Cortex of kidney (tissue), 1 donor: ENCODE data around the gene CPLX3.

Experiments used
- DNase-seq: peaks from one replicate; lab custom pipeline; 2025; lab: John Stamatoyannopoulos, UW

CPLX3 gene

DNA sequence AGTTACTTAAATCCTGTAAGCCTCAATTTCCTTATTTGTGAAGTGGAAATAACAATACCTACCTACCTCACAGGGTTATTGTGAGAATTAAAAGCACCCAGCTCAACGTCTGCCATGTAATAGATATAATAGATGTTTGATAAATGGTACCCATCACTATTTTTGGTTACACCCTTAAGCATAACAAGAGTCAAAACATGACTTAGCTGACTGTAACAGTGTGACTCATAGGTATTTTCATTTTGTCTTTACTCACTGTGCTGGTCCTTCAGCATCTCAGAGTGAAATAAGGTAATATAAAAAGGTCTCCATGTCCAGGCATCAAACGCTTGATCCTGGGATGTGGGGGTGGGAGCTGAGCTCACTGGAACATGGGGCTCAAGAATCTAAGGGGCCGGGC is 3.1 kb downstream of the CPLX3 start:
- DNase-seq = no peak

DNA sequence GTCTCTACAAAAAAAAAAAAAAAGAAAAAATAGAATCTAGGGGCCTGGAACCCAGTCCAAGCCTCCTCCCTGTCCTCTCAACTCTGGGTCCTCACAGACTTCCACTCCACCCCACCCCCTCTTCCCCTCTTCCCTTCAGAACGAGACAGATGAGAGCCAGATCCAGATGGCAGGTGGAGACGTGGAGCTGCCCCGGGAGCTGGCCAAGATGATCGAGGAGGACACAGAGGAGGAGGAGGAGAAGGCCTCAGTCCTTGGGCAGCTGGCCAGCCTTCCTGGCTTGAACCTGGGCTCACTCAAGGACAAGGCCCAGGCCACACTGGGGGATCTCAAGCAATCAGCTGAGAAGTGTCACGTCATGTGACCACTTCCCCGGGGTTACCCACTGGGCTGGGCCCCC is 3.6 kb downstream of the CPLX3 start:
- no peak for DNase-seq

DNA sequence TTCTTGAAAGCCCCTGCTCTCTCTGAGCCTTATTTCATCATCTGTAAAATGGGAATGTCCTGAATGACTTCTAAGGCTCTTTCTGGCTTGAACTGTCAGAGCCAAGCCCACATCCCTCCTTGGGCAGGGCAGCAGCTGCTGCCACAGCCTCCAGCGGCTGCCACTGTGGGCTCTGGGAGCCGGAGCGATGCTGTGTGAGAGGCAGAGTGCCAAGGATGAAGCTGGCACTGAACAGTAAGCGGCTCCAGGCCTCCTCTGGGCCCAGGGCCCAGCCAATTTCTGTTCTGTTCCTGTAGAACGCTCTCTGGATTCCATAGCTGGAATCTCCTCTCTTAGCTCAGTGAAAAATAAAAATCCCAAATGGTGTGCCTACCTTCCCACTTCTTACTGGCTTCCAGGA is 4.4 kb downstream of the CPLX3 start:
- no peak for DNase-seq

DNA sequence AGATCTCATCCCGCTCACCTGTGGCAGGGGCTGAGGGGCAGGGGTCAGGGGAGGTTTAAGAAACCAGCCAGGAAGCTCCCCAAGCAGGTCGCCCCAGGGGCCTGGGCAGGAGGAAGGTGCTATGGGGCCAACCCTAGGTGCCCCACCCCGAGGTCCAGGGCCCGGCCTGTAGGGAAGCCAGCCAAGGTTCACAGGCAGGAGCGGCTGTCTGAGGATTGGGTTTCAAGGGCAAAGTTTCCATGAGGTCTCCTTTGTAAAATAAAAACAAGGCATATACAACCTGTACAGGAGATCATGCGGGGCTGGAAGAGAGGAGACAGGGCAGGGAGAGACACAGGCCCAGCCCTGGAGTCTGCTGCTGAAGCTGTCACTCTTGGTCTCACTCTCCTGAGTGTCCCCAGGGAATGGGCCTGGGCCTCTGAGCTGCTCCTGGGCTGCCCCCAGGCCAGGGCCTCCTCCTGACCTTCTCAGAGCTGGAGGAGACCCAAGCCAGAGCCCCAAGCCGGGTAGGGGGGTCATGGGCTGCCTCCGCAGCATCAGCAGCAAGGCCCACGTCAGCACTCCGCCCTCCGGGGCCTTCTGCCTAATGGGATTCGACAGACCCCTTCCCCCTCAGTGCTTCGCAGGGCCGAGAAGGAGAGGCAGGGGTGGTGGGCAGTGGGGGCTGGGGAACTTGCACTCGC is 5.5 kb downstream of the CPLX3 start:
- no peak for DNase-seq

DNA sequence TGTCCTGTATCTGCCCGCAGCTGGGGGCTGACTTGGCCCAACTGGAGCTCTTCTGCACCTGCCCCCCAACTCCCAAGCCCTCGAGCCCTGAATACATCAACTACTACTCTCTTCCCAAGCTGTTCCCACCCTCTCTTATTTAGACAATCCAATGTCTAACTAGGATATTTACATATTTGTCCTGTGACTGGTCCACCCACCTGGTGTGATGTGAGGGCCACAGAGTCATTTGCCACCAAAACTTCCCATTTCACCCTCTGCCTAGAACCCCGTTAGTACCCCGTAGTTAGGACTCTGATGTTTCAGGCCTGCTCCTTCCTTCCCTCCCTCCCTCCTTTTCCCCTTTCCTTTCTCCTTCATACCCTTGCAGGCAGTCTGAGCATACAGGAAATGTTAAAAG is 6.4 kb downstream of the CPLX3 start:
- DNase-seq = no peak

DNA sequence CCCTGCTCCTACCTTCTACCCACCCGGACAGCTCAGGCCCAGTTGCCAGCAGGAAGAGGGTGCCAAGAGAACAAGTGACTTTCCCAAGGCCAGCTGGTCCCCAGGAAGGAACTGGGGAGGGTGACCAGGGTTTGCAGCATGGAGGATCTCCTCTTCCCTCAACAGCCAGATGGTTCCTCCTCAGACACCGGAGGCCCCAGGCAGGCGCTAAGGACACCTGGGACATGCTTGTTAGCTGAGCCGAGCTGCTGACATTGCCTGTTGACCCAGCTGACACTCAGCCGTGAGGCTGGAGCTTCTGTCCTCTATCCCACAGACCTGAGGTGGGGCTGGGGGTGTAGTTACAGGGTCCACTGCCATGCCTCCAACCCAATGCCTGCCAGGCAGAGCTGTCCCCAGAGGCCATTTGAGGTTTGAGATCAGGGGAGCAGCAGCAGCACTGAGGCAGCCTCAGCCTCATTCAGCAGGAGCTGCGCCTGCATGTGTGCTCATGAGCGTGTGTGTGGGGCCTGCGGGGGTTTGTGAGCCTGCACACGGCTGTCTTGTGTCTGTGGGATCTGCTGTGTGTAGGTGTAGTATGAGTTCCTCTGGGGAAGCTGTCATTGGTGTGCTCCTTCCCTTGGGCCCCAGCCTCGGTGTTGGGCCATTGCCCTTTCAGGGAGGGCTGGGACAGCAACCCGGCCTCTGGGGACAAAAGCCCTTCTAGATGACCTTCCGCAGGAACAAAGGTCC is 7.1 kb downstream of the CPLX3 start:
- DNase-seq = no peak

DNA sequence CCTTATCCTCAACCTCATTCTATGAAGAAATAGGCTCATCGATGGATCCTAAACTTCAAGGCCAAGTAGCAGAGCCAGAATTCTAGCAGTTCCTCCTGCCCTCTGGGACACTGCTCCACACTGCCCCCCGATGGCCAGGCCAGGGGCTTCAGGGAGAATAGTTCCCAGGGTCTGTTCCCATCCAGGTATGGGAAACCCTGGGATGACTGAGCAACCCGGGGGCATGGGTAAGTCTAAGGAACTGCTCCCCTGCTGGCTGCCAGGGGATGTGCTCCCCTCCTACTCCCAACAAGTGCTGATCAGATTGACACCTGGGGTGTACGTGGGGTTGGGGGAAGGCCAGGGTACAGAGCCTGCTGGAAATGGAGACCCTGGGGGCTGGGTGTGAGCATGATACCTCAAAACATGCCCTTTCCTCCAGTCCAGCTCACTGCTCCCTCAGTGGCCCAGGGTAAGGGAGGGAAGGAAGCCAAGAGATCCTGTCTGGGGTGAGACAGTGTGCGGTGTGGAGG is 8.9 kb downstream of the CPLX3 start:
- no peak for DNase-seq

DNA sequence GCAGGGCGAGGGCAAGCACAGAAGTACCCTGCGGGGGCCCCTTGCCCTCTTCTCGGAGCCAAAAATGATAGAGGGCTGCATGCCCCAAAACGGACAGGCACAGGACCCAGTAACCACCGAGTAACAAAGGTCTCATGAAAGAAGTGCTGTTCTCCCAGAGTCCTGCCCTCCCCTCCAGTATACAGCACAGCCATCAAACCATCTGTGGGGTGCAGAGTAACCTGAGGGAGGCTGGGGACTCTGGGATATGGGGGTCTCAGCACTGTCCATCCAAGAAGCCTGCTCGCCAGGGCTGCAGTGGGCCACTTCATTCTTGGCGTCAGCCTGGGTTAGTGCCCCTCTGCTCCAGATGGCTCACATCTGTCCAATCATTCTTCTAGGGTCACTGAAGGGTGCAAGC is 10.4 kb downstream of the CPLX3 start:
- DNase-seq = no peak

DNA sequence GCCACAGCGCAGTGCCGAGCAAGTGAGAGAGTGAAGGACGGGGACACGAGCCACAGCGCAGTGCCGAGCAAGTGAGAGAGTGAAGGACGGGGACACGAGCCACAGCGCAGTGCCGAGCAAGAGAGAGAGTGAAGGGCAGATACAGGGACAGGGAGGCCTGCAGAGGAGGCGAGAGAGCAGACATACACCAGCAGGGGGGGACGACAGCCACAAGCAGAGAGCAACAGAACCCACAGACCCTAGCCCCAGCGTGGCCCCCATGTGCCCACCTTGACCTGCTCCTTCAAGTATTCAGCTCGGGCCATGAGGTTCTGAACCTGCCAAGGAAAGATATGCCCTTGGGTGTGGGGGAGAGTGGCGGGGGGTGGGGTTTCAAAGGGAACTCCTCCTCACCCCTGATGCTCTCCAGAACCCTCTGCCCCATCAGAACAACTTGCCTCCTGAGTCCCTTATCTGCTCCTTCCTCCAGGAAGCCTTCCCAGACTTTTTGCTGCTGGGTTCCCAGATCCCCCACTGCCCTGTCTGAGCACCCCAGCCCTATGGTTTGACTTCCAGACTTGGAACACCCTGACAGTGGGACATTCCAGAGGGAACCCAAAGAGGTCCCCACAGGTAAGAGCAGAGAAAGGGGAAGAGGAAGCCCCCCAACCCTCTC is 11.2 kb downstream of the CPLX3 start:
- no peak for DNase-seq

DNA sequence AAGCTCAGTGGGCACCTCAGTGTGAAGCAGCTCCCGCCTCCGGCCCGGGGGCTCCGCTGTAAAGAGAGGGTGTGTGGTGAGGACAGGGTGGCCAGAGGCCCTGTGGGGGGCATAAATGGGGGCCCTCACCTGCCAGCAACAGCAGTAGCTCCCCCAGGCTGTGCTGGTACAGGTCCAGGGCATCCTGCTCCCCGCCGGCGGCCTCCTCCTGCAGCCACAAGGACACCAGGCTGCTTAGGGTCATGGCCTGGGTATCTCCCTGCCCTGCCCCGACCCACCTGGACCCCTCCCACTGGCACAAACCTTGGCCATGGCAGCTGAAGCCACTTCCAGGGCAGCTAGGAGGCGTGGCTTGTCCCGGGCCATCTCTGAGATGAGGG is 11.7 kb downstream of the CPLX3 start:
- no peak for DNase-seq

DNA sequence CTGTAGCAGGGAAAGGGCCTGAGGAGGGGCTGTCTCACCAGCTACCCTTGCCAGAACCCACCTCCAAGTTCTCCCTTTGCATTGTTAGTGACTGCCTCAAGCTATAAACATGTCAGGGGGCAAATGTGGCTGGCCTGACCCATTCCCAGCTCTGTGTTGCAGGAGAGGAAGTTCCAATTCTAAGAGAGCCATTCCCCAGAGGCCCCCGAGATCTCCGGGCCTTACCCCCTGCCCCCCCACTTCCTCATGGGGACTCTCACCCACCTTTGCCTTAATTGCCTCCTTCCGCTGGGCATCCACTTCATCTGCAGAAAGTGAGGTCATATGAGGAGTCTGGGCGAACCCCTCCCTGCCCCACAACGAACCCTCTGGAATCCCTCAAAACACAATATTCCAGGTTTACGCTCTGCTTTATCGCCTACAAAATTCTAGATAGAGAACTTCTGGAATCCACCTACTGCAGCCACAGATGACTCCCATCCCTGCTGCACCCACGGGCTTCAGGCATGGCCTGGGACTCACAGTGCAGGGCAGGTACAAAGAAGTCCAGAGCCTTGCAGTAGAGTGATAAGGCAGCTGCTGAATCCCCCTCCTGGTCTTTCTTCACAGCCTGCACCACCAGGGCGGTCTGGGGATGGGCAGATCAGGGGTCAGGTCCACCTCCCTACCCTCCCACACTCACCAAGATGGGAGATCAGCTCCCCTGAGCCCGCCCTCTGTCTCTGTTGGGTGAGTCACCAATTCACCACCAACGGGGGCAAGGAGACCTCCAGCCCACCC is 12.5 kb downstream of the CPLX3 start:
- no peak for DNase-seq

DNA sequence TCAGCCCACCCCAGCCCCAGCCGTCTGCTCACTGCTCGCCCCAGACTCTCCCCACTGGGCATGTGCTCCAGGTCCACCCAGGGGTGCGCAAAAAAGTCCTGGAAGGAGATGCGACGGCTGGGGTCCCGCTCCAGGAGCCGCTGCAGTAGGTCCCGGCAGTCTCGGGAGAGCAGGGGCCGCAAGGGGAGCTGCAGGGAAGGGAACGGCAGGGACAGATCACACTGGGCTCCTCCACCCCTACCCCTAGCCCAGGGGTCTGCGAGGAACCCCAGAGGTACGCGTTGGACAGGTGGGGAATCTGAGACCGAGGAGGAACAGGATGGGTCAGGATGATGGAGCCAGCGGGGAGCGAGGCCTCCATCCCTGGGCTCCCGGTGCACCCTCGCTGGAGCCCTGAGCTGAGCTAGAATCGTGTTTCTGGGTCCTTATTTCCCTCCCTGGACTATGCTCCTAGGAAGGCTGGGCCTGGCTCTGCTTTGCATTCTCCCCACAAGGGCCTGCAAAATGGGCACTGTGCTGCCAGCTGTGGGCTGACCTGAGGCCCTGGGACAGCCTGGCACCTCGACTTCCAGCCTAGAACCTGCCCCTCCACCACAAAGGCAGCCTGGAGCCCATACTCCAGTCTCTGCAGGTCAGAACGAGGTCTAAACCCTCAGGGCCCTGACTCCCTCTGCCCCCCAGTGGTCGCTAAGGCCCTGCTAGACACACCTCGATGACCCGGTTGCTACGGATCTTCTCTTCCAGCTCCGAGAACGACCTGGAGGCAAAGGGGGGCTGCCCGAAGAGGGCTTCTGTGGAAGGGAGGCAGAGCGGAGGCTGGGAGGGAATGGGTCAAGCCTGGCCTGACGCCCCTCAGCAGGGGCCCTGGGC is 13.3 kb downstream of the CPLX3 start:
- no peak for DNase-seq

DNA sequence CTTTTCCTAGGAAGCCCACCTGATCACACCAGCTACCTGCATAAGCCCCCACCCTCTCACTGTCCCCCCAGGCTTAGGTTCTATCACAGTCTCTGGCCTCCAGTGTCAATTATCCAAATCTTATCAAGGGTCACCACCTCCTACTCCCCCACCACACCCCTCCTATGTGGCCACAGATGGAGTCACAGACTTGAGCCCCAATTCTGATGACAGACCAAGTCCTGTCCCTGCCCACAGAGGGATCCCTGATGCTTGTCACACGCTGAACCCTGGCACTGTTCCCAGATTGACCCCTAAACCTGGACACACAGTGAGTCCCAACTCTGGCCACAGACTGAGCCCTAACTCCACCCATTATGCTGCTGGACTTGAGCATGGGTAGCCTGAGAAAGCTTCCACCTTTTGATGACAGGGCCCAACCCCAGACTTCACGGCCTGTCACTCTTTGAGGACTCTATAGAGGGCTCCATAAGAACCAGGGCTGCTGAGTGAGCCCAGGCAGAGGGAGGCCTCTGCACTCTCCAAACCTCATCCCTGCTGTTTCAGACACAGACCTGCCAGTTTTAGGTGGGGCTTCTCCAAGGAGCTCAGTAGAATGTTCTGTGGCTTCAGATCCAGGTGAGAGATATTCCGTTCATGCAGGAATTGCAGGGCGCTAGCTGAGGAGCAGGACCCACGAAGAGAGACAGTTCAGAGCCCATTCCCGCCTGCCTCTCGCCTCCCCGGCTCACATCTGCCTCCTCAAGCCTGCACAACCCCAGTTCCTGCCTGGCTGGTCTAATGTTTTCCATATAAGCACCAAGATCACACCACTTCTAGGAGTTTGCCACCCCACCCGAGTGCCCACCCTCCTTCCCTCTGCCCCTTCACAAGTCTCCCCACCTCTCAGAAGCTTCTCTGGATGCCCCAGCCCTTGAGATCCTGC is 14.7 kb downstream of the CPLX3 start:
- no peak for DNase-seq

DNA sequence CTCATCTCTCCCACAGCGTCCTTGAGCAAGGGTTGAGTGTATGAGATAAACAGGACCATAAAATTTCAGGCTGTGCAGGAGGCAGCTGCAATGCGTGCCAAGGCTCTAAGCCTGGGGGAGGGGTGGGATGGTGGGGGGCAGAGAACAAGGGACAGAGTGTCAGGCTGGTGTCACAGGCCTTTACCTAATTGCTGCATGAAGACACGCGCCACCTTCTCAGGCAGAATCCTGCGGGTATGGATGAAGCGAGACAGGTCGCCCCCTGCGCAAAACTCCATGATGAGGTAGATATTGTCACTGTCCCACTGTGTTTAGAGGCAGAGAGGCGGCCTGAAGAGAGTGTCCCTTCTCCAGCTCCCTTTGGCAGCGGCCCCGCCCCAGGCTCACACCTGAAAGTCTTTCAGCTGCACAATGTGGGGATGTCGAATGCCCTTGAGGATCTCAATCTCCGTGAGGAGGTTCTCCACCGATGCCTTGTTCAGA is 15.5 kb downstream of the CPLX3 start:
- no peak for DNase-seq

DNA sequence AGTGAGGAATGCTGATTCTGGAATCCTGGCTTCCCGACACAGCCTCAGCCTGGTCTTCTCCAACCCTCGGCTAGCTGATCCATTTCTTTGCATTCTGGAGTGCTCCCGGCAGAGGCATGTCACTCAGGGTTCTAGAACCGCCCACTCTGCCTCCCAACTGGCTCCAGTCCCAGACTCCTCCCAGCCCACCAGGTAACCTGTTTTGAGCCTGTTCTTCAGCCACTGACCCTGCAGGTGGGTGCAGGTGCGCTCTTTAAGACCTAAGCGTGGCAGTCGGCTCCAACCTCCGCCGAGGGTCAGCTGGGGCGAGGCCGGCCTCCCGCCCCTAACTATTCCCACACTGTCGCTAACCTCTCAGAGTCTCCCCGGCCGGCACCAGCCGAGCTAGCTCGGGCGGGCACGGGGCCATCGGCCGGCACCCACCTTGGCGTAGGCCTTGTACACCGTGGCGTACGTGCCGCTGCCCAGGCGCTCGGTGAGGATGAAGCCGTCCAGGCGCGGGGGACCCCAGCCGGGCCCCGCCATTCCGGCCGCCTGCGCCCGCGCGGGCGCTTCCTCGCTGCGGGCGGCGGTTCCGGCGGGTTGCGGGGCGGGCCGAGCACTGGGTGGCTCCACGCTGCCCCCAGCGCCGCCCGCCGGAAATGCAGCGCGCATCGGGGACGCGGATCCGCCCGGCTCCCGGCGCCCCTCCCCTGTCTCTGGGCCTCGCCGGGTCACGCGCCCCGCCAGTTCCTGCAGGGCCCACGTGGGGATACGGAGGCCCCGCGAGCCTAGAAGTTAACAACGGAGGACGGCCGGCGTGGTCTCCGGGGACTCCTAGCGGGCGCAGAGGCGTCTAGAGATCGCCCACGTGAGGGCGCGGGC is 16.4 kb downstream of the CPLX3 start, which contains the start of gene ULK3:
Gene ULK3, minus strand, starts transcription at position 576 of the 864 bp plus-strand sequence. Its CDS starts 51 bp downstream, at position 525.
- DNase-seq = peak; percentile 54

DNA sequence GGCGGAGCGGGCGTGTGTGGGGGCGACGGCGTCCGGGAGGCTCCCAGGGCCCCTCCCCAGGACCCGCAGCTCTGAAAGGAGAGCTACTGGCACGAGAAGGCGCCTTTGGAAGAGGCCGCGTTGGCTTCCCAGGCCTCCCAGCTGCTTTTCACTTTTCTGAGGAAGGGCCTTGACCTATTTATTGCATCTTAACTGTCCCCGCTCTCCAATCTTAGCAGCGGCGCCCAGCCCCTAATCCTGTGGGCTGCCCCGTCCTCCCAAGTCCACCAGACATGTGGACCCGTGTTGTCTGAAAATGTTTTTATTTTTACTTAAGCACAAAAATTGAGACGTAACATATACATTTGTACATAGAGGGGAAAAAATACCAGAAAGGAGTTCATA is 17.0 kb downstream of the CPLX3 start:
- DNase-seq = no peak

DNA sequence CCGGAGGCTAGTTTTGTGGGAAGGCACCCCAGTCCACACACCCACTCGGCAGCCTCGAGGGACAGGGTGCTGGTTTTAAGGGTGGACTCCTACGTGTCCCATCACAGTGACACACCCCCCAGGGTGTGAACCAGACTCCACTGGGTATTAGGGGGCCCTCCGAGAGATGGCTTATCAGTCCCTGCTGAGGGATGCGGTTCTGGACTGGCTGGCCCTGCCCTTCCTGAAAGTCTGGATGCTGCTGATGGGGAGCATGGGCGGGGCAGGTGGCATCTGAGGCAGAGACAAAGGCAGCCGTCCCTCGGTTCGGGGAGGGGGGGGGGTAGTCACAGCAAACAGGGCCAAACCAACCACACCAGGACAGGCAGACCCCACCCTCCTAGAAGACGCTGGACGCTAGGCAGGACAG is 17.5 kb downstream of the CPLX3 start:
- DNase-seq = no peak

DNA sequence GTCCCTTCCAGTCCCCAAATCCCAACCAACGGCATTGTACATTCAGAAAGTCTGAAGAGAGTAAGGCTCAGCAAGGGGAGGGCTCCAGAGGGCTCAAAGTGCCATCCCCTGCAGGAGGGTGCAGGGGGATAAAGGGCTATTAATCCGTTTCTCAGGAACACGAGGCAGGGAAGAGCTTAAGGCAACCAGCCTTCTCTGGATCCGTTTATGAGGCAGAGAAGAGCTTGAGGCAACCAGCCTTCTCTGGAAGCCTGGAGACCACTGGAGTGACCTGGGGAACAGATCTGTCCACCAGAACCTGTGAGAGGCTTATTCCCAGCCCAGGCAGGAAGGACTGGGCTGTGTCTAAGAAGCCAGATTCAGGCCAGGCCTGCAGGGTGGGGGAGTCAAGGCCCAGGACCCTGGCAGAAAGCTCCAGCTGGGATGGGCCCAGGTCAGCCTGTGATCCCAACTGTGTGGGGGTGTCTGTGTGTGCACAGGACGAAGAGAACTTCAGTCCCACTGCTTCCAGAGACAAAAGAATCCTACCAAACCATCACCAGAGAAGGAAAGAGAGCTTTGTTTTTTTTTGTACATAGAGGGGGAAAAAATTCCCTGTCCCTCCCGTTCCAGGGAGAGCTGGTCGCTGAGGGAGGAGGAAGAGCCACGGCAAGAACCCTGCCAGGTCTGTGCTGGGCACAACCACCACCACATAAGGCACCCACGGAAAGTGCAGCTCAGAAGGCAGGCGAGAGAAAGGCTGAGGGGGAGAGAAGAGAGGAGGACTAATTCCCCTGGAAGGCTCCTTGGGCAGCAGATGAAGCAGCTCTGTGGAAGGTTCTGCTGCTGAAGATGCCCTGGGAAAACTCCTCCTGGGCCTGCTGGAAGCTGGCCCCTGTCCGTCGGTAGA is 18.1 kb downstream of the CPLX3 start:
- DNase-seq = no peak
